ENCODE measurements around the gene LRBA.

Gene LRBA

GRCh38 chr4:150357829-150358228 is 657.3 kb downstream of the LRBA start:
- no peaks in the 10 kb centered on the region for H3K9me3 Mint-ChIP-seq
- DNase-seq (ENCODE audit: low spot score in 2 of 2) (no peak), ATAC-seq (ENCODE audit: low read depth) (no peak)
- peaks cover 6% of the 10 kb centered on the region for H3K36me3 Mint-ChIP-seq
- H3K4me3 Mint-ChIP-seq, result no peak overlapping the region
- H3K27me3 Mint-ChIP-seq, result no peaks in the 10 kb centered on the region
- no peak overlapping the region for H3K27ac Mint-ChIP-seq
- H3K4me1 Mint-ChIP-seq, result peaks cover 6% of the 10 kb centered on the region

DNA sequence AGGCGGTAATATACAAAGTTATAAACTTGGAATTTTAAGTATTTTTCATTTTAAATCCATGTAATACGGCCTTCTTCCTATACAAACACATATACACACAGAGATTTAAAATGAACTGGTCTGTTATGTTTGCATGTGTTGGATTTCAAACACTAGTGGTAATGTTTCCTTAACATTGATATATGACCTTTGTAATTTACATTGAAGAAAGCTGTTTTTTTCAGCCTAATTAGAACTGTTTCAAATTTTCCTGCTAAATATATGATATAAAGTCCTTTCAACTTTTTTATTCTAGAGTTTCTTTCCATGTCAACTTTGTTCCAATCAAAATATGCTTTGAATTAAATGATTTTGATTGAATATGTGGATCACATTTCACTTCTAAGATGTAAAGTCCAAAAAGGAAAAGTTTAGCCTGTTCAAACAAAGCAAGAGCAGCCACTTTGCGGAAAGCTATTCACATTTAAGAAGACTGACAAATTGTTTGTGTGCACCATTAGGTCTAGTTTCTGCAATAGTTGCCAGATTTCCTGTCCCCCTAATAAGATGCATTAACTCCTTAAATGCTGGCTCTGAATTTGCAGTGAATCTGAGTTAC is 659.1 kb downstream of the LRBA start:
- Mint-ChIP-seq H3K9me3 (no peaks in the 10 kb centered on the region), H3K4me3 (no peak overlapping the region), H3K36me3 (peaks cover 2% of the 10 kb centered on the region), H3K27ac (no peak overlapping the region), H3K4me1 (peaks cover 2% of the 10 kb centered on the region), H3K27me3 (no peaks in the 10 kb centered on the region)
- ATAC-seq (ENCODE audit: low read depth) (no peak), DNase-seq (ENCODE audit: low spot score in 2 of 2) (no peak)

GRCh38 chr4:150355418-150355817 is 659.7 kb downstream of the LRBA start:
- Mint-ChIP-seq H3K36me3 (peaks cover 2% of the 10 kb centered on the region), H3K9me3 (no peaks in the 10 kb centered on the region), H3K4me3 (no peak overlapping the region), H3K27ac (no peak overlapping the region), H3K4me1 (peaks cover 2% of the 10 kb centered on the region), H3K27me3 (no peaks in the 10 kb centered on the region)
- no peak for DNase-seq (ENCODE audit: low spot score in 2 of 2)
- ATAC-seq (ENCODE audit: low read depth), result no peak

- Mint-ChIP-seq H3K4me3 (no peak overlapping the region), H3K4me1 (peaks cover 2% of the 10 kb centered on the region), H3K27ac (no peak overlapping the region), H3K27me3 (no peaks in the 10 kb centered on the region), H3K9me3 (no peaks in the 10 kb centered on the region), H3K36me3 (peaks cover 5% of the 10 kb centered on the region)
- ATAC-seq (ENCODE audit: low read depth) (no peak), DNase-seq (ENCODE audit: low spot score in 2 of 2) (no peak)
These were observed 660.8 kb downstream of the LRBA start for GRCh38 chr4:150354214-150354796.

GRCh38 chr4:150348079-150348478 is 667.0 kb downstream of the LRBA start:
- Mint-ChIP-seq H3K4me1 (no peaks in the 10 kb centered on the region), H3K4me3 (no peak overlapping the region), H3K9me3 (no peaks in the 10 kb centered on the region), H3K36me3 (peaks cover 22% of the 10 kb centered on the region), H3K27me3 (no peaks in the 10 kb centered on the region), H3K27ac (no peak overlapping the region)
- DNase-seq (ENCODE audit: low spot score in 2 of 2), result no peak
- no peak for ATAC-seq (ENCODE audit: low read depth)

DNA sequence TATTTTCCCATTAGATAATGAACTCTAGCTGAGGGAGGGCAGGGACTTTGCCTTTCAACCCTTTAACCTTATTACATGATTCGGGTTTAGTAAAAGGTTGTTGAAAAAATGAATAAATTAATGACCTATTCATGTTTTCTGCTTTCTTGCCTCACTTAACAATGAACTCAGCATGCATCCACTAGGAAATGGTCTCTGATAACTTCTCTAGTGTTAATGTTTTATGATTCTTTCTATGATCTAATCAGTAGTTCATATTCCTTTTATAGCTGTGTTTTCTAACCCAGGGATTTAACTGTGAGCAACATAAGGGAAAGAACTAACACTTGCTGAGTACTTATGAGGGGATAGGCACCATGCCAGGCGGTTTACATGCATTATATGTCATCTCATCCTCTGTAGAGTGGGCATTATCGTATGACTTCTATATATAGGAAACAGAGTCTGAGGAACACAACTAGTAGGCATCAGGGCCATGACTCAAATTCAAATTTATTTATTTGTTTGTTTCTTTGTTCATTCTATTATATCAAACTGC is 669.8 kb downstream of the LRBA start:
- H3K9me3 Mint-ChIP-seq, result peaks cover 2% of the 10 kb centered on the region
- no peak for ATAC-seq (ENCODE audit: low read depth)
- no peak overlapping the region for H3K4me3 Mint-ChIP-seq
- no peaks in the 10 kb centered on the region for H3K27me3 Mint-ChIP-seq
- DNase-seq (ENCODE audit: low spot score in 2 of 2), result no peak
- no peaks in the 10 kb centered on the region for H3K4me1 Mint-ChIP-seq
- no peak overlapping the region for H3K27ac Mint-ChIP-seq
- peaks cover 30% of the 10 kb centered on the region for H3K36me3 Mint-ChIP-seq

- H3K36me3 Mint-ChIP-seq, result peaks cover 30% of the 10 kb centered on the region
- no peaks in the 10 kb centered on the region for H3K4me1 Mint-ChIP-seq
- peaks cover 2% of the 10 kb centered on the region for H3K9me3 Mint-ChIP-seq
- no peaks in the 10 kb centered on the region for H3K27me3 Mint-ChIP-seq
- ATAC-seq (ENCODE audit: low read depth) (no peak), DNase-seq (ENCODE audit: low spot score in 2 of 2) (no peak)
- H3K27ac Mint-ChIP-seq, result no peak overlapping the region
- no peak overlapping the region for H3K4me3 Mint-ChIP-seq
These were observed 671.3 kb downstream of the LRBA start for GRCh38 chr4:150343796-150344195.

DNA sequence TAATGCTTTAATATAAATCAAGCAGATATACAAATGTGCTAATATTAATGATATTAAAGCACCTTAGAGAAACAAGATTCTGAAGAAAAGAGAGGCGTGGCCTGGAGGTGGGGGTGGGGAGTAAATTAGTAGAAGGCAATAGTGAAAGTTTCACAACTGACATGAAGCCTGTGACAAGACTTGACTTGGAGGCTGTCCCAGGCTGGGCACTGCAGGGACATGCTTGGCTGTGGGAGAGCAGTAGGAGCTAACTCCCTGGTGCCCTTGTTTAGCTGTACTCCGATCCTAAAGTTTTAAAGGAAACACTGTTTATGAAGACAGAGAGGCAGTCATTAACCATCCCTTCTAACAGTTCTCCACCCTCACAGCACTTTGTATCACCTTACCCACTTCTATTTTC is 672.1 kb downstream of the LRBA start:
- H3K27me3 Mint-ChIP-seq, result no peaks in the 10 kb centered on the region
- no peak overlapping the region for H3K4me3 Mint-ChIP-seq
- H3K27ac Mint-ChIP-seq, result no peak overlapping the region
- DNase-seq (ENCODE audit: low spot score in 2 of 2) (no peak), ATAC-seq (ENCODE audit: low read depth) (no peak)
- H3K4me1 Mint-ChIP-seq, result no peaks in the 10 kb centered on the region
- peaks cover 2% of the 10 kb centered on the region for H3K9me3 Mint-ChIP-seq
- H3K36me3 Mint-ChIP-seq, result peaks cover 32% of the 10 kb centered on the region

- DNase-seq (ENCODE audit: low spot score in 2 of 2), result no peak
- Mint-ChIP-seq H3K27me3 (no peaks in the 10 kb centered on the region), H3K4me3 (no peak overlapping the region), H3K27ac (no peak overlapping the region), H3K9me3 (peaks cover 2% of the 10 kb centered on the region), H3K36me3 (peaks cover 24% of the 10 kb centered on the region), H3K4me1 (no peaks in the 10 kb centered on the region)
- ATAC-seq (ENCODE audit: low read depth), result no peak
These were observed 677.4 kb downstream of the LRBA start for GRCh38 chr4:150337734-150338133.

GRCh38 chr4:150336676-150337412 is 678.2 kb downstream of the LRBA start:
- Mint-ChIP-seq H3K4me3 (no peak overlapping the region), H3K27me3 (no peaks in the 10 kb centered on the region), H3K9me3 (peaks cover 2% of the 10 kb centered on the region), H3K27ac (no peak overlapping the region), H3K36me3 (peaks cover 24% of the 10 kb centered on the region), H3K4me1 (no peaks in the 10 kb centered on the region)
- no peak for DNase-seq (ENCODE audit: low spot score in 2 of 2)
- ATAC-seq (ENCODE audit: low read depth), result no peak

- DNase-seq (ENCODE audit: low spot score in 2 of 2) (no peak), ATAC-seq (ENCODE audit: low read depth) (no peak)
- H3K9me3 Mint-ChIP-seq, result no peaks in the 10 kb centered on the region
- H3K36me3 Mint-ChIP-seq, result peaks cover 10% of the 10 kb centered on the region
- no peaks in the 10 kb centered on the region for H3K4me1 Mint-ChIP-seq
- no peak overlapping the region for H3K4me3 Mint-ChIP-seq
- no peaks in the 10 kb centered on the region for H3K27me3 Mint-ChIP-seq
- no peak overlapping the region for H3K27ac Mint-ChIP-seq
These were observed 682.1 kb downstream of the LRBA start for GRCh38 chr4:150332961-150333360.

DNA sequence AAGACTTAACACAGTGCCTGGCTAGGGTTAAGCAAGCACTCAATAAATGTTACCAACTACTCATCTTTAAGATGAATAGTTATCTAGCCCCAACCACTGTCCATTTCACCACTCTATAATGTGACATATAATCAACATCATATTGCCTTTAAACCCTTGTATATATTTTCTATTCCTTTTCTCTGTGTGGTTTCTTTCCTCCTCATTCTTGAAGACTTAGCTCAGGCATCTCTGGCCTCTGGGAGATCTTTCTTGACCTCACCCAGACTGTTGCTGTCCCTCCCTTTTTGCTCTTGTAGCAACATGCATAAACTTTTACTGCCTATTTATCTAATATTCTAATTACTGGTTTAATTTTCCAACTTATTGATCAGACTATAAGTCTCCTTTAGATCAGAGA is 683.0 kb downstream of the LRBA start:
- Mint-ChIP-seq H3K36me3 (peaks cover 8% of the 10 kb centered on the region), H3K4me3 (no peak overlapping the region), H3K27me3 (no peaks in the 10 kb centered on the region), H3K4me1 (no peaks in the 10 kb centered on the region), H3K27ac (no peak overlapping the region), H3K9me3 (no peaks in the 10 kb centered on the region)
- DNase-seq (ENCODE audit: low spot score in 2 of 2) (no peak), ATAC-seq (ENCODE audit: low read depth) (no peak)

DNA sequence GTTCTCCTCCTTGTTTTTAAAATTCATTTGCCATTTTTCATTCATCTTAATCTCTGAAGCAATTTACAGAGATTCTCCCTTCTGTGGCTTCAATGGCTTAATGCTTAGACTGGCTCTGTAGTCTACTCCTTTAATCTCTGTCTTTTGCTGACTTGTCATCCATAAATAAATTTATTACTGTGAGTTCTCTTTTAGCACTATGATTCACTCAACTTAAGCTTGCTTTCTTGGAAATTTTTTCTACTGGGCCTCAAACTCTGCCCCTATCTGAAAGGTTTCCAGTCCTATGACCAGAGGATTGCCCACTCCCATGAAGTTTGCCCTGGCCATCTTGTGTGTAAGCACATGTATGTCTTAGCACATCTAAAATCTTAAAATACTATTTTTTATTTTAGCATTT is 685.7 kb downstream of the LRBA start:
- peaks cover 15% of the 10 kb centered on the region for H3K36me3 Mint-ChIP-seq
- no peaks in the 10 kb centered on the region for H3K27me3 Mint-ChIP-seq
- DNase-seq (ENCODE audit: low spot score in 2 of 2) (no peak), ATAC-seq (ENCODE audit: low read depth) (no peak)
- H3K27ac Mint-ChIP-seq, result no peak overlapping the region
- H3K4me1 Mint-ChIP-seq, result no peaks in the 10 kb centered on the region
- no peak overlapping the region for H3K4me3 Mint-ChIP-seq
- no peaks in the 10 kb centered on the region for H3K9me3 Mint-ChIP-seq

DNA sequence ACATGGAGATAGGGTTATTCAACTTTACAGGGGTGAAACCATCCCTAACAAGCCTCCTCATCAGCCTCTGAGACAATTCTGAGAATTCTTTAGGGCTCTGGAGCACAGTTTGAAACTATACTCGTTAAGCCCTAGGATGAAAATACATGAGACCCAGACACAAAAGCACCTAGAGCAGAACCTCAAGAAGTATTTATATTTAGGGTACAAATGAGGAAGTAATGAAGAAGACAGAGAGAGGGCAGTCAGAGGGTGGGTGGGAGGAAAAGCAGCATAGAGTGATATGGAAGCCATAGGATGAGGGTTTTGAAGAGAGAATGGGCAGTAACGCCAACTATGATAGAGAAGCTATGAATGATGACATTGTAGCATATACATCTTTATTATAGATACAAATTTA is 686.6 kb downstream of the LRBA start:
- no peaks in the 10 kb centered on the region for H3K9me3 Mint-ChIP-seq
- no peak for ATAC-seq (ENCODE audit: low read depth)

More for the DNA sequence above, 686.6 kb downstream of the LRBA start:
- no peak overlapping the region for H3K4me3 Mint-ChIP-seq
- DNase-seq (ENCODE audit: low spot score in 2 of 2), result no peak
- peaks cover 18% of the 10 kb centered on the region for H3K36me3 Mint-ChIP-seq
- H3K27ac Mint-ChIP-seq, result no peak overlapping the region
- H3K27me3 Mint-ChIP-seq, result no peaks in the 10 kb centered on the region
- H3K4me1 Mint-ChIP-seq, result no peaks in the 10 kb centered on the region
